Measurements from ENCODE around the gene DDRGK1.

DNA sequence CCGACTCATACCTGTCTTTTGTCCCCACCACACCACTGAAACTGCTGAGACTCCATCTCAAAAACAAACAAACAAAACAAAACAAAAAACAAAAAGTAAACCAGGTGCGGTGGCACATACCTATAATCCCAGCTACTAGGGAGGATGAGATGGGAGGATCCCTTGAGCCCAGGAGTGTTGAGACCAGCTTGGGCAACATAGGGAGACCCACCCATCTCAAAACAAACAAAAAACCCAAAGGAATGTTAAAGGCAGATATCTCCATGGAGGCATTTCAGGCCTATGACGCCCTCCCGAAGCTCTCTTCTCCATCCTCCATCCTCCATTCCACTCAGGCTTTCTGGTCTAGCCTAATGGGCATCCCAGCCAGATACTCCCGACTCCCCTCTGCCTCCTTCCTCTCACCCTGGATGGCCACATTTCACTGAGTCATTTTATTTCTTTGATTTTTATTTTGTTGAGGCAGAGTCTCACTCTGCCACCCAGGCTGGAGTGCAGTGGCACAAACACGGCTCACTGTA lies 37.8 kb upstream of the DDRGK1 start:
- TF ChIP-seq YY1 (IDR thresholded peaks at IDR 0.05; ENCODE audit: insufficient read depth, insufficient read length) (no peak), ZNF274 (IDR thresholded peaks at IDR 0.05; ENCODE audit: low read depth, low read length) (no peak)
